IMR-90 (cell line): Measurements from ENCODE around the gene VPS37B. TPM values are rescaled to one million over a fixed set of nuclear protein-coding genes. Genes with fewer than 3 reads are reported as not detected.
A peak's percentile ranks its signal among the peaks of the same experiment; 100 is the strongest.

Experiments
- ATAC-seq: fragments of 200-7000 bp; cut with Tn5 transposase; 2 replicates; pipeline ENCODE4 v1.9.1; 2020; ENCODE audit warnings: low read depth, mild to moderate bottlenecking, moderate library complexity
- BruUV-seq: library from RNA; stranded (reverse); fragments of 400-500 nt; replicated peaks from 2 replicates; lab custom pipeline; 2021; lab: Mats Ljungman, UMichigan
- CTCF ChIA-PET: fragments of 300-600 bp; formaldehyde crosslinking; extraction: SDS; loops from one replicate; lab custom pipeline; 2021; ENCODE audit warnings: antibody characterized with exemption; lab: Yijun Ruan, JAX
- POLR2A ChIA-PET: fragments of 300-600 bp; sonication (Branson Sonifier 250); formaldehyde crosslinking; loops from one replicate; lab custom pipeline; 2022; ENCODE audit warnings: antibody characterized with exemption; ENCODE audit not compliant: unreplicated experiment; lab: Charles Lee
- DNase-seq: peaks from one replicate; pipeline ENCODE4 v3.0.0; 2013
- H2AFZ ChIP-seq: replicated peaks from 2 replicates; pipeline ENCODE3; 2013; ENCODE audit warnings: low read length, mild to moderate bottlenecking; ENCODE audit not compliant: poor library complexity
- H2AK5ac ChIP-seq: 2 replicates; pipeline ENCODE4 v1.6.1; 2013; ENCODE audit warnings: low read depth, low read length, inconsistent platforms
- H2AK9ac ChIP-seq: replicated peaks from 2 replicates; pipeline ENCODE3; 2013; ENCODE audit warnings: mild to moderate bottlenecking, low read depth, low read length, moderate library complexity; ENCODE audit not compliant: poor library complexity
- H2BK120ac ChIP-seq: 2 replicates; pipeline ENCODE4 v1.6.1; 2013; ENCODE audit warnings: low read depth, low read length, inconsistent platforms
- H2BK15ac ChIP-seq: 3 replicates; pipeline ENCODE4 v1.6.1; 2013; ENCODE audit warnings: low read depth, low read length, inconsistent platforms
- H2BK20ac ChIP-seq: 2 replicates; pipeline ENCODE4 v1.6.1; 2013; ENCODE audit warnings: low read depth, mild to moderate bottlenecking, inconsistent platforms, low read length, moderate library complexity
- H2BK5ac ChIP-seq: 2 replicates; pipeline ENCODE4 v1.6.1; 2013; ENCODE audit warnings: mild to moderate bottlenecking, low read depth, low read length, inconsistent platforms; ENCODE audit not compliant: poor library complexity, severe bottlenecking
- H3K14ac ChIP-seq: replicated peaks from 2 replicates; pipeline ENCODE4 v1.6.1; 2013; ENCODE audit warnings: low read depth, low read length, inconsistent platforms
- H3K18ac ChIP-seq: 2 replicates; pipeline ENCODE4 v1.6.1; 2013; ENCODE audit warnings: low read depth, low read length, control low read depth
- H3K23ac ChIP-seq: 2 replicates; pipeline ENCODE4 v1.6.1; 2013; ENCODE audit warnings: low read depth, low read length, inconsistent platforms
- H3K27ac ChIP-seq: 2 replicates; pipeline ENCODE4 v1.5.1; 2013; ENCODE audit warnings: mild to moderate bottlenecking, control low read depth, low read length; ENCODE audit not compliant: insufficient read depth
- H3K27me3 ChIP-seq: 2 replicates; pipeline ENCODE4 v1.6.1; 2013; ENCODE audit warnings: low read length; ENCODE audit not compliant: control insufficient read depth, insufficient read depth
- H3K36me3 ChIP-seq: 2 replicates; pipeline ENCODE4 v1.6.1; 2013; ENCODE audit warnings: low read length, mixed read lengths; ENCODE audit not compliant: control insufficient read depth, insufficient read depth
- H3K4ac ChIP-seq: 2 replicates; pipeline ENCODE4 v1.6.1; 2013; ENCODE audit warnings: low read depth, low read length, inconsistent platforms
- H3K4me1 ChIP-seq: 2 replicates; pipeline ENCODE4 v1.6.1; 2013; ENCODE audit warnings: low read length, mixed read lengths; ENCODE audit not compliant: control insufficient read depth, insufficient read depth
- H3K4me2 ChIP-seq: 2 replicates; pipeline ENCODE4 v1.6.1; 2013; ENCODE audit warnings: low read depth, mild to moderate bottlenecking, control low read depth, low read length, moderate library complexity
- H3K4me3 ChIP-seq: 2 replicates; pipeline ENCODE4 v1.5.1; 2013; ENCODE audit warnings: low read depth, mild to moderate bottlenecking, control low read depth, low read length, moderate library complexity; ENCODE audit not compliant: insufficient read depth
- H3K56ac ChIP-seq: 2 replicates; pipeline ENCODE4 v1.6.1; 2013; ENCODE audit warnings: low read length, inconsistent platforms; ENCODE audit not compliant: insufficient read depth; ENCODE audit errors: extremely low read depth
- H3K79me1 ChIP-seq, 2 experiments: 2 replicates each; pipeline ENCODE4 v1.6.1; 2013; ENCODE audit warnings: low read length in 2 of 2, inconsistent platforms in 1 of 2, low read depth in 1 of 2
- H3K9ac ChIP-seq: 2 replicates; pipeline ENCODE4 v1.6.1; 2013; ENCODE audit warnings: low read depth, low read length, control low read depth
- H3K9me1 ChIP-seq: 2 replicates; pipeline ENCODE4 v1.6.1; 2013; ENCODE audit warnings: low read length, inconsistent platforms; ENCODE audit not compliant: insufficient read depth
- H3K9me3 ChIP-seq: 2 replicates; pipeline ENCODE4 v1.6.1; 2013; ENCODE audit warnings: low read length; ENCODE audit not compliant: control insufficient read depth, insufficient read depth
- H4K20me1 ChIP-seq: 2 replicates; pipeline ENCODE4 v1.6.1; 2013; ENCODE audit warnings: low read length, inconsistent platforms; ENCODE audit not compliant: insufficient read depth
- H4K5ac ChIP-seq: 2 replicates; pipeline ENCODE4 v1.6.1; 2013; ENCODE audit warnings: mild to moderate bottlenecking, low read depth, low read length, control low read depth
- H4K8ac ChIP-seq, 2 experiments: 2 replicates each; pipeline ENCODE4 v1.6.1; 2013; ENCODE audit warnings: low read depth in 2 of 2, low read length in 2 of 2, control low read depth in 1 of 2, inconsistent platforms in 1 of 2
- H4K91ac ChIP-seq: 2 replicates; pipeline ENCODE4 v1.6.1; 2013; ENCODE audit warnings: low read depth, low read length, inconsistent platforms; ENCODE audit not compliant: insufficient read depth
- BHLHE40 ChIP-seq: fragments of 150-350 bp; IDR thresholded peaks from 2 replicates; pipeline ENCODE4 v1.6.1; 2016; ENCODE audit warnings: mild to moderate bottlenecking, low read depth, low read length
- CEBPB ChIP-seq: IDR thresholded peaks from 2 replicates; pipeline ENCODE4 v1.6.1; 2012; ENCODE audit warnings: low read depth, low read length, improper control_type of control experiment
- FOS ChIP-seq: fragments of 150-350 bp; IDR thresholded peaks from 2 replicates; pipeline ENCODE4 v1.6.1; 2016; ENCODE audit warnings: low read depth, low read length
- MAFK ChIP-seq: IDR thresholded peaks from 2 replicates; pipeline ENCODE4 v1.6.1; 2012; ENCODE audit warnings: low read depth, low read length, improper control_type of control experiment
- WGBS, 2 experiments: methylation state at CpG; one replicate each; pipeline versions ENCODE4 v1.1.5 to v1.1.7; 2013; ENCODE audit warnings: missing lambda C conversion rate in 2 of 2; ENCODE audit not compliant: insufficient read length in 1 of 2; ENCODE audit errors: extremely low coverage in 2 of 2; 5-methylcytosine and 5-hydroxymethylcytosine counted together
- dilution Hi-C: fragments of 300-500 bp; cut with HindIII; formaldehyde crosslinking; loops from one replicate; pipeline ENCODE4 v1.14.3; 2018; ENCODE audit warnings: low sequenced_read_pairs; ENCODE audit not compliant: unreplicated experiment
- in situ Hi-C: fragments of 300-500 bp; cut with MboI; formaldehyde crosslinking; loops from 3 replicates; pipeline ENCODE4 v1.14.3; 2019; ENCODE audit warnings: low sequenced_read_pairs, inconsistent platforms, mixed read lengths
- intact Hi-C: fragments of 100-400 bp; cut with micrococcal nuclease; formaldehyde crosslinking; loops from 2 replicates; pipeline ENCODE4 v1.10.0; 2022
- polyA plus RNA-seq, 3 experiments: library from polyadenylated mRNA; depleted of rRNA; stranded (reverse); fragments of >200 nt; gene quantifications; 2 replicates each; pipeline ENCODE4 v1.2.3, GENCODE V29; 2012; ENCODE audit warnings: low replicate concordance in 1 of 3
- total RNA-seq: library from RNA; depleted of rRNA; stranded (reverse); fragments of >200 nt; gene quantifications from 2 replicates; pipeline ENCODE4 v1.2.3, GENCODE V29; 2012
- TF ChIP-seq, protein P1 (sequence below): fragments of 150-350 bp; IDR thresholded peaks from 2 replicates; pipeline ENCODE4 v1.6.1; 2017; ENCODE audit warnings: mild to moderate bottlenecking, antibody characterized with exemption, low read length, low read depth

VPS37B gene
- total and polyA plus RNA-seq, 2 of the 4 experiments (the other 2 are of a cell fraction) = 8.6 to 25.7 TPM

DNA sequence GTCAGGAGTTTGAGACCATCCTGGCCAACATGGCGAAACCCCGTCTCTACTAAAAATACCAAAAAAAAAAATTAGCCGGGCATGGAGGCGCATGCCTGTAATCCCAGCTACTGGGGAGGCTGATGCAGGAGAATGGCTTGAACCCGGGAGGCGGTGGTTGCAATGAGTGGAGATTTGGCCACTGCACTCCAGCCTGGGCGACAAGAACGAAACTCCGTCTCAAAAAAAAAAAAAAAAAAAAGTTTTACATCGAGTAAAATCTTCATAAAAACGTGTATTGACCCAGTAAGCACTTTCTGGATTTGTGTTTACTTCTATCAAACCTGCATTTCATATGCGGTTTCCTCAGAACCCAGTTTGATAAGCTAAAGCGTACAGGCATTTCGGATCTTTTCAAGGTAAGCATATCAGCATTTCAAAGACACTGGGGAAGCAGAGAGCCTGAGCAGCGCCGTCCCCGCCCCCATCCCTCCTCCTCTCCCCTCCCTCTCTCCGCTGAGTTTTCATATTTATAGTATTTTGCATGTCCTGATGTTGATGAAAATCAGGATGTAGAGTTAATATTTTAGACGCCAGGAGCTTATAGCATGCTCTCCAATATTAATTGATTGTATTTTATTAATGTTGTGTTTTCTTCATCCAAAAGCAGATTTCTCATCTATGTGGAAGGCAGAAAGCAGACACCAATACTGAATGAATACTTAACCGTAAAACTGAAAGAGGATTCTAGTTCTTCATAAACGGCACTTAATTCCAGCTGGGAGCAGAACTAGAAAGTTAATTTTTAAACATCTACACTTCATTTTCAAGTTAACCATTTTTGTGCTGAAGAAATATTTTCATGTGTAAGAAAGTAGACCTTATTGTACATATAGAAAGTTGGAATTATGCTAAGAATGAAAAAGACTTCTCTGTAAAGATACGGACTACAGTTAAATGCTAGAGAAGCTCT, 69.9 kb downstream of the VPS37B start:
- no CpG with 5 or more reads among the region's 22 CpGs for WGBS, 2 experiments
- no TSS peak for BruUV-seq

More for the DNA sequence above, 69.9 kb downstream of the VPS37B start:
- Histone ChIP-seq H2AK9ac (no peak overlapping the region), H4K20me1 (no peaks in the 10 kb centered on the region), H3K56ac (0 out of 2 replicates have a peak overlapping the region, but pooled peaks have one; percentile 14), H3K36me3 (no peaks in the 10 kb centered on the region), H3K14ac (0 out of 2 replicates have a peak overlapping the region, but pooled peaks have one; percentile 31), H3K79me1 (no peaks in the 10 kb centered on the region), H2BK15ac (no peak overlapping the region; the same call in 2 of the 3 replicates), H2AFZ (peak overlapping the region; percentile 81), H2AK5ac (no peak overlapping the region), H3K9me1 (no peaks in the 10 kb centered on the region), H4K91ac (no peak overlapping the region), H3K4me2 (peak overlapping the region; percentile 98), H3K27ac (no peak overlapping the region), H2BK120ac (peak overlapping the region; percentile 57; the same call in 1 of the 2 replicates), H3K27me3 (peaks cover 2% of the 10 kb centered on the region; the same call in 1 of the 2 replicates), H3K9ac (peak overlapping the region; percentile 29; the same call in 1 of the 2 replicates), H3K4me1 (no peaks in the 10 kb centered on the region), H4K8ac (peak overlapping the region in 1 of 2 experiments; percentile 67; a peak in 2 of 4 replicates), H3K23ac (peak overlapping the region; percentile 87), H2BK5ac (no peak overlapping the region), H3K9me3 (peaks cover 3% of the 10 kb centered on the region), H2BK20ac (no peak overlapping the region), H3K4ac (no peak overlapping the region), H3K18ac (no peak overlapping the region), H4K5ac (no peak overlapping the region), H3K4me3 (peak overlapping the region; percentile 67)
- CTCF ChIA-PET = interaction anchor here (0.8 kb wide), 1 partner anchor 69 kb away, joined by 7 read pairs; no protein-coding TSS in a partner anchor
- in situ Hi-C loops = no loop called here
- ATAC-seq (peak; percentile 78), DNase-seq (no peak)
- intact Hi-C loops = no loop called here
- TF ChIP-seq, protein P1, sequence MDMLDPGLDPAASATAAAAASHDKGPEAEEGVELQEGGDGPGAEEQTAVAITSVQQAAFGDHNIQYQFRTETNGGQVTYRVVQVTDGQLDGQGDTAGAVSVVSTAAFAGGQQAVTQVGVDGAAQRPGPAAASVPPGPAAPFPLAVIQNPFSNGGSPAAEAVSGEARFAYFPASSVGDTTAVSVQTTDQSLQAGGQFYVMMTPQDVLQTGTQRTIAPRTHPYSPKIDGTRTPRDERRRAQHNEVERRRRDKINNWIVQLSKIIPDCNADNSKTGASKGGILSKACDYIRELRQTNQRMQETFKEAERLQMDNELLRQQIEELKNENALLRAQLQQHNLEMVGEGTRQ = no peak
- TF ChIP-seq BHLHE40 (no peak), FOS (no peak), MAFK (no peak), CEBPB (no peak)
- dilution Hi-C loops = no loop called here
- POLR2A ChIA-PET = no interaction called here
